ENCODE measurements around the gene DTL.
A peak's percentile ranks its signal among the peaks of the same experiment; 100 is the strongest.

DTL gene

DNA sequence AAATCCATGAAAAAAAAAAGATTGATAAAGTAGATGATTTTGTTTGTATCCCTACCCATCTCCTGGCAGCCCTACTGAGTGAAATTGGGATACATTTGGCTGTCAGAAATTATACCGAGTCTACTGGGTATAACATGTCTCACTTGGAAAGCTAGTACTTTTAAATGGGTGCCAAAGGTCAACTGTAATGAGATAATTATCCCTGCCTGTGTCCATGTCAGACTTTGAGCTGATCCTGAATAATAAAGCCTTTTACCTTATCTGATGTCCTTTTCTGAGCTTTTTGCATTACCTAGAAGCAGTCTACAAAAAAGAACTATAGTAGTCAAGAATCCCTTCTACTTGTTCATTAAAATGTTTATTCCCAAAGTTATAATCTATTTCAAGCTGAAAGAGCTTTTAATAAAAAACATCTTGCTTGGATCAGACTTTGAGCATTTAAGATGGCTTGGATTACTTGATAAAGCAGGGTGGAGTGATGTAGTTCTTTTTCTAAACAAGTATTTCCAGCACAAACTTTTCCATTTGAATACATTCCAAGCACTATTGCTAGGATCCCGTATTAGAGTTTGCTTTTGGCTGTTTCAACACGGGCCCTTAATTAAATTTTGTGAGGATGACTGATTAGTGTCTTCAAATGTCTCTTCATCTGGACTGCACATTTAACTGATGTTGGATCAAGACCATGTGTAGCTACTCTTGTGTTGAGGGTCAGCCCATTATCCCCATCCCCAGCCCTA lies 69.2 kb downstream of the DTL start:
- TF ChIP-seq, protein P1, sequence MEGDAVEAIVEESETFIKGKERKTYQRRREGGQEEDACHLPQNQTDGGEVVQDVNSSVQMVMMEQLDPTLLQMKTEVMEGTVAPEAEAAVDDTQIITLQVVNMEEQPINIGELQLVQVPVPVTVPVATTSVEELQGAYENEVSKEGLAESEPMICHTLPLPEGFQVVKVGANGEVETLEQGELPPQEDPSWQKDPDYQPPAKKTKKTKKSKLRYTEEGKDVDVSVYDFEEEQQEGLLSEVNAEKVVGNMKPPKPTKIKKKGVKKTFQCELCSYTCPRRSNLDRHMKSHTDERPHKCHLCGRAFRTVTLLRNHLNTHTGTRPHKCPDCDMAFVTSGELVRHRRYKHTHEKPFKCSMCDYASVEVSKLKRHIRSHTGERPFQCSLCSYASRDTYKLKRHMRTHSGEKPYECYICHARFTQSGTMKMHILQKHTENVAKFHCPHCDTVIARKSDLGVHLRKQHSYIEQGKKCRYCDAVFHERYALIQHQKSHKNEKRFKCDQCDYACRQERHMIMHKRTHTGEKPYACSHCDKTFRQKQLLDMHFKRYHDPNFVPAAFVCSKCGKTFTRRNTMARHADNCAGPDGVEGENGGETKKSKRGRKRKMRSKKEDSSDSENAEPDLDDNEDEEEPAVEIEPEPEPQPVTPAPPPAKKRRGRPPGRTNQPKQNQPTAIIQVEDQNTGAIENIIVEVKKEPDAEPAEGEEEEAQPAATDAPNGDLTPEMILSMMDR (IDR thresholded peaks at IDR 0.05; ENCODE audit: low read length, missing control alignments), result no peak
- DNase-seq (ENCODE audit: low read depth), result no peak
- H3K4me3 ChIP-seq (replicated peaks; ENCODE audit: low read depth, low read length), result no peak overlapping the region

DNA sequence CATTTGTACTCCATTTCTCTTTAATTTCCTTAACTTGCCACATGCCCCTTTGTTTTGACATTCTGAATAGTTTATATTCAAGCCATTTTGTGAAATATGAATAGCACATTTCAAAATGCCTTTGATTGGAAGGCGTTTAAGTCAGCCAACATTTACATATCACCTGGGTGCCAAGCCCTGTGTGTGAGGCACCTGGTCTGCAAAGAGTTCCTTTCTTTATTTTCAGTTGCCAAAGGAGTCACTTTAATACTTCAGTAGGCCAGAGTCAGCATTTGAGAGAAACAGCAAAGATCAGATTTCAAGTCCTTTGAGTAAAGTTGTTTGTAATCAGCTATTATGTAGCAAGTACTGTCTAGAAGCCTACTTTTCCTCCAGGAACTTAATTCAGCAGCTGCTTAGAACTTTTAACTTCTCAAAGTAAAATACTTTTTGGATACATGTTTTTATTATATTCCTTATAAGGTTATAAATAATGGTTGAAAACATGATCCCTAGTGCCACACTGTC lies 70.8 kb downstream of the DTL start:
- no peak for DNase-seq (ENCODE audit: low read depth)
- H3K4me3 ChIP-seq (replicated peaks; ENCODE audit: low read depth, low read length), result no peak overlapping the region

DNA sequence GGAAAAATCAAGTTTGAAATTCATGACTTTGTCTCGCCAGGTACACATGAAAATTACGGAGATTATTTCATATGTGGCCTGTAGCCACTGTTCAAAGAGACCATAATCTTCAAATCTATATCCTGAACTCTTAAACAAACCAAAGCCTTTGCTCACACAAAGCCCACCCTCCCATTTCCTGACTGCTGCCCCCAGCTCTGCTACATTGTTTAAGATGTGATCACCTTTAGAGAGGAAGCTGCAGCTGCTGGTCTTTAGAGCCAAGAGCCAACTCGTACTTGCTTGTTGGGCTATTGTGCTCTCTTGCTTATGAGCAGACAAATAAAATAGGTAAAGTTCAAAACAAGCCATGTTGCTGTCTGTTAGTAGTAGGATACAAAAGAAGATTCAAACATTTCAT lies 71.9 kb downstream of the DTL start:
- DNase-seq (ENCODE audit: low read depth), result no peak
- H3K4me3 ChIP-seq (replicated peaks; ENCODE audit: low read depth, low read length), result no peak overlapping the region
- TF ChIP-seq, protein P1 (IDR thresholded peaks at IDR 0.05; ENCODE audit: low read length, missing control alignments), result no peak

More for the DNA sequence above, 70.8 kb downstream of the DTL start:
- TF ChIP-seq, protein P1 (IDR thresholded peaks at IDR 0.05; ENCODE audit: low read length, missing control alignments), result no peak

DNA sequence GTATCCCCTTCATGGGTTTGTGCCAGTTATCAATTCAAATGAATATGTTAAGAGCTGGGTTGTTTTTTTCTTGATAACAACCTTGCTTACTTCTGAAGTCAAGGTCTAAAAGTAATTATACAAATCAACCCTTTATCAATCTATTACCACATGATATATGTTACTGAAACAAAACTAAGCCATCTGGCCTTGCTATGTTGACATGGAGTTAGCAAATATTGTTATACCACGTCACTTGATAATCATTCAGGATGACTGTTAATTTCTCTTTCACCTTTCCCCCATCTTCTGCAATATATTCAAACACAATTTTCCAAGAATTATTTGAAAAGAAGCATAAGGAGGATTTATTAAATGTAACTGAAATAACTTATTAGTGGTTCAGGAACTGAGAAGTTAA lies 72.6 kb downstream of the DTL start:
- H3K4me3 ChIP-seq (replicated peaks; ENCODE audit: low read depth, low read length), result no peak overlapping the region
- no peak for DNase-seq (ENCODE audit: low read depth)
- TF ChIP-seq, protein P1 (IDR thresholded peaks at IDR 0.05; ENCODE audit: low read length, missing control alignments), result no peak

DNA sequence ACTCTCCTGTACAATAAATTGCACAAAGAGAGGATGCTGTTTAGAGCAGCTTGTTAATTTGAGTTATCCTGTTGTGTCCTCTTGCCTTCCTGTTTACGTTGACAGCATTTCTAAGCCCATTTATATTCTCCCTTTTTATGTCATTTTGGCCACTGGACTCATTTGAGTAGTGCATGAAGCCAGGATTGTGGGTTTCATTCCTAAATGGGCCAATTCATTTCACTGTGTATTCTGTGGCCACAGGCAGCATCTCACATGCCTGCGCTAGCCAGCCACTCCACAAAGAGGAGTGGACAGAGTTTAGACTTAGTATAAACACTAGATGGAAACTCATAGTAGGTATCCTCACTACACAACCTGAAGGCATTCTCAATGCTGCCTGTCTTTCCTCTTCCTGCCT lies 73.4 kb downstream of the DTL start:
- DNase-seq (ENCODE audit: low read depth), result no peak
- TF ChIP-seq, protein P1 (IDR thresholded peaks at IDR 0.05; ENCODE audit: low read length, missing control alignments), result no peak
- no peak overlapping the region for H3K4me3 ChIP-seq (replicated peaks; ENCODE audit: low read depth, low read length)

DNA sequence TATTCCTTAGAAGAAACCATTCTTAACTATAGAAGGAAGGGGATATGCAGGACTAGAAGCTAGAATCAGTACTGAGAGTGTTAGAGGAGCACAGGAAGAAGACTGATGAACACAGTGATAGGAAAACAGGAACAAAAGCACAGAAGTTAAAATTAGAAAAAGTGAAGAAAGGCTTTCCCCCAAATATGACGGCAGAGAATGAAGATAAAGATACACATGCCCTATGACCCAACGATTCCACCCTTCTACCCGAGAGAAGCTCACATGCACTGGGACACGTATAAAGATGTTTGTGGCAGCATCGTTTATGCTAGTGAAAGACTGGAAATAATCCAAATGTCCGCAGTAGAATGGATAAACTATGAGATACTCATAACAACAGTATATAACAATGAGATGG lies 74.2 kb downstream of the DTL start:
- TF ChIP-seq, protein P1 (IDR thresholded peaks at IDR 0.05; ENCODE audit: low read length, missing control alignments), result no peak
- H3K4me3 ChIP-seq (replicated peaks; ENCODE audit: low read depth, low read length), result no peak overlapping the region
- no peak for DNase-seq (ENCODE audit: low read depth)

DNA sequence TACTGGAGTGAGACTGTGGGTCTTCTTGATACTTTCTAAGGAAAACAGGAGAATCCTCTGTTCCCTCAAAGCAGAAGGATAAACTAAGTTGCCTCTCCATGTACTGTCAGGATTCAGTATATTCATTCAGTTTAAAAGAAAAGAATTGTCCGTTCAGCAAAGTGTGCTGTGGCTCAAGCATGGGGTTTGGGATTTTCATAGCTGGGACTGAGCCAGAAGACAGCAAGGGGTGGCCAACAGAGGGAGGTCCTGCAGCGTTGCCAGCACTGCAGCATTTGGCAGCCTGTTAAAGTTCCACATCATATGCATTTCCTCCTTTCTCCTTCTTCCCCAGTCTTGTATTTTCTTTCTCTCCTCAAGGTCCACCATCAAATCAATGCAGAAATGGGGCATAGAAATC lies 75.1 kb downstream of the DTL start:
- no peak overlapping the region for H3K4me3 ChIP-seq (replicated peaks; ENCODE audit: low read depth, low read length)
- peak; percentile 69 for DNase-seq (ENCODE audit: low read depth)
- TF ChIP-seq, protein P1 (IDR thresholded peaks at IDR 0.05; ENCODE audit: low read length, missing control alignments), result peak; percentile 37

Measured in fibroblast of pulmonary artery (primary cell).